ENCODE results near the gene AACS. TPM values are rescaled to one million over a fixed set of nuclear protein-coding genes. Genes with fewer than 3 reads are reported as not detected.

The AACS gene
- polyA plus RNA-seq, 2 of the 4 experiments (the other 2 are of a cell fraction), result 18.6 to 20.4 TPM

- FAIRE-seq, result no peak
- H3K4me1 ChIP-seq, result no peaks in the 10 kb centered on the region
- ChIA-PET CTCF (no interaction called here), POLR2A (no interaction called here)
- no peak for ATAC-seq
- no peak overlapping the region for H3K4me2 ChIP-seq
- no peaks in the 10 kb centered on the region for H3K9me3 ChIP-seq
- WGBS (ENCODE audit: missing lambda C conversion rate), result 85% methylated on average over 9 of the region's 9 CpGs
- no peak overlapping the region for H3K4me3 ChIP-seq
- TF ChIP-seq, protein P1, sequence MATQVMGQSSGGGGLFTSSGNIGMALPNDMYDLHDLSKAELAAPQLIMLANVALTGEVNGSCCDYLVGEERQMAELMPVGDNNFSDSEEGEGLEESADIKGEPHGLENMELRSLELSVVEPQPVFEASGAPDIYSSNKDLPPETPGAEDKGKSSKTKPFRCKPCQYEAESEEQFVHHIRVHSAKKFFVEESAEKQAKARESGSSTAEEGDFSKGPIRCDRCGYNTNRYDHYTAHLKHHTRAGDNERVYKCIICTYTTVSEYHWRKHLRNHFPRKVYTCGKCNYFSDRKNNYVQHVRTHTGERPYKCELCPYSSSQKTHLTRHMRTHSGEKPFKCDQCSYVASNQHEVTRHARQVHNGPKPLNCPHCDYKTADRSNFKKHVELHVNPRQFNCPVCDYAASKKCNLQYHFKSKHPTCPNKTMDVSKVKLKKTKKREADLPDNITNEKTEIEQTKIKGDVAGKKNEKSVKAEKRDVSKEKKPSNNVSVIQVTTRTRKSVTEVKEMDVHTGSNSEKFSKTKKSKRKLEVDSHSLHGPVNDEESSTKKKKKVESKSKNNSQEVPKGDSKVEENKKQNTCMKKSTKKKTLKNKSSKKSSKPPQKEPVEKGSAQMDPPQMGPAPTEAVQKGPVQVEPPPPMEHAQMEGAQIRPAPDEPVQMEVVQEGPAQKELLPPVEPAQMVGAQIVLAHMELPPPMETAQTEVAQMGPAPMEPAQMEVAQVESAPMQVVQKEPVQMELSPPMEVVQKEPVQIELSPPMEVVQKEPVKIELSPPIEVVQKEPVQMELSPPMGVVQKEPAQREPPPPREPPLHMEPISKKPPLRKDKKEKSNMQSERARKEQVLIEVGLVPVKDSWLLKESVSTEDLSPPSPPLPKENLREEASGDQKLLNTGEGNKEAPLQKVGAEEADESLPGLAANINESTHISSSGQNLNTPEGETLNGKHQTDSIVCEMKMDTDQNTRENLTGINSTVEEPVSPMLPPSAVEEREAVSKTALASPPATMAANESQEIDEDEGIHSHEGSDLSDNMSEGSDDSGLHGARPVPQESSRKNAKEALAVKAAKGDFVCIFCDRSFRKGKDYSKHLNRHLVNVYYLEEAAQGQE (IDR thresholded peaks at IDR 0.05), result no peak
- TF ChIP-seq CHD4 (IDR thresholded peaks at IDR 0.05; ENCODE audit: borderline replicate concordance) (no peak), ZNF302 (CRISPR knock-in tag; IDR thresholded peaks at IDR 0.05) (no peak), CEBPB (IDR thresholded peaks at IDR 0.05) (no peak), CBX8 (IDR thresholded peaks at IDR 0.05) (no peak), KDM5A (IDR thresholded peaks at IDR 0.05) (no peak), ZSCAN20 (CRISPR knock-in tag; IDR thresholded peaks at IDR 0.05) (no peak), TP53 (CRISPR knock-in tag; IDR thresholded peaks at IDR 0.05) (no peak), RAD21 (conservative IDR thresholded peaks at IDR 0.05 in 1 of 2, IDR thresholded peaks at IDR 0.05 in 1 of 2) (no peak), RCOR1 (IDR thresholded peaks at IDR 0.05; ENCODE audit: low read depth, low read length) (no peak), SMC3 (IDR thresholded peaks at IDR 0.05) (no peak), MAZ (IDR thresholded peaks at IDR 0.05; ENCODE audit: borderline replicate concordance, low read depth, low read length) (no peak), SREBF2 (IDR thresholded peaks at IDR 0.05) (no peak), RFX5 (IDR thresholded peaks at IDR 0.05) (no peak), EHF (CRISPR knock-in tag; IDR thresholded peaks at IDR 0.05) (no peak), POLR2AphosphoS2 (conservative IDR thresholded peaks at IDR 0.05; ENCODE audit: low read length) (no peak)
- no peak overlapping the region for H3K27ac ChIP-seq
- DNase-seq (ENCODE audit: low read depth in 1 of 2, low spot score in 1 of 2), result no peak
These were observed 47.4 kb upstream of the AACS start for GRCh38 chr12:125017801-125018200.

- no peak overlapping the region for H3K4me3 ChIP-seq
- POLR2A ChIA-PET, result no interaction called here
- H3K27ac ChIP-seq, result no peak overlapping the region
- CTCF ChIA-PET, result no interaction called here
- 93% methylated on average over 11 of the region's 11 CpGs for WGBS (ENCODE audit: missing lambda C conversion rate)
- 0 out of 3 replicates have a peak, but pooled peaks cover 2% of the 10 kb centered on the region for H3K9me3 ChIP-seq
- H3K4me2 ChIP-seq, result no peak overlapping the region
- H3K4me1 ChIP-seq, result no peaks in the 10 kb centered on the region
- TF ChIP-seq JUNB (IDR thresholded peaks at IDR 0.05) (no peak), HOXB5 (CRISPR knock-in tag; IDR thresholded peaks at IDR 0.05) (no peak), PHF8 (IDR thresholded peaks at IDR 0.05; ENCODE audit: borderline replicate concordance, low read depth) (no peak), KDM1A (IDR thresholded peaks at IDR 0.05; ENCODE audit: low read depth) (no peak), HEYL (CRISPR knock-in tag; IDR thresholded peaks at IDR 0.05) (no peak), CTCF (IDR thresholded peaks at IDR 0.05) (no peak), HOXA7 (CRISPR knock-in tag; IDR thresholded peaks at IDR 0.05) (no peak), CHD2 (IDR thresholded peaks at IDR 0.05; ENCODE audit: low read length, partially characterized antibody) (no peak), NR3C1 (IDR thresholded peaks at IDR 0.05) (no peak), FOXS1 (CRISPR knock-in tag; IDR thresholded peaks at IDR 0.05) (no peak), NPAS2 (CRISPR knock-in tag; IDR thresholded peaks at IDR 0.05; ENCODE audit: borderline replicate concordance) (no peak), POLR2AphosphoS2 (conservative IDR thresholded peaks at IDR 0.05; ENCODE audit: low read length) (no peak), POLR2A (IDR thresholded peaks at IDR 0.05; ENCODE audit: low read length) (no peak), NFE2L2 (conservative IDR thresholded peaks at IDR 0.05; ENCODE audit: low read length) (no peak), KDM5A (IDR thresholded peaks at IDR 0.05) (no peak)
- TF ChIP-seq, protein P1 (IDR thresholded peaks at IDR 0.05), result no peak
- no peak for FAIRE-seq
- no peak for DNase-seq (ENCODE audit: low read depth in 1 of 2, low spot score in 1 of 2)
- ATAC-seq, result no peak
These were observed 46.9 kb upstream of the AACS start for GRCh38 chr12:125018356-125018755.

Measured in A549 (cell line).